Measurements from ENCODE around the gene ZNF619.

GRCh38 chr3:40516201-40516600 lies 39.3 kb downstream of the ZNF619 start:
- no peak for TF ChIP-seq CTCF (IDR thresholded peaks at IDR 0.05)
- no peak for TF ChIP-seq POLR2A (IDR thresholded peaks at IDR 0.05)

Data from vagina (tissue), 2 donors.